HEK293 (cell line): ENCODE measurements around the gene BLVRA.

Source experiments
- CTCF ChIA-PET: fragments of 350-600 bp; formaldehyde crosslinking; extraction: SDS; loops from one replicate; lab custom pipeline; 2021; ENCODE audit warnings: antibody characterized with exemption; lab: Yijun Ruan, JAX
- POLR2A ChIA-PET: fragments of 300-600 bp; formaldehyde crosslinking; extraction: SDS; loops from one replicate; lab custom pipeline; 2020; ENCODE audit warnings: antibody characterized with exemption, inconsistent platforms; lab: Yijun Ruan, JAX
- H3K27ac ChIP-seq: fragments of 200-500 bp; sonication (Bioruptor generic); 2 replicates; pipeline ENCODE4 v1.5.1; 2014; ENCODE audit warnings: low read depth, low read length, control low read depth, inconsistent platforms; ENCODE audit errors: extremely low read depth
- H3K36me3 ChIP-seq, 2 experiments: fragments of 200-500 bp in 1 of 2; sonication (Bioruptor generic) in 1 of 2; 1 replicate in 1 of 2; 2 replicates in 1 of 2; pipeline ENCODE4 v1.5.1; 2014 to 2017; ENCODE audit warnings: inconsistent platforms in 2 of 2, low read length in 2 of 2; ENCODE audit not compliant: control insufficient read depth in 2 of 2, insufficient read depth in 1 of 2
- H3K4me1 ChIP-seq: fragments of 200-500 bp; sonication (Bioruptor generic); 2 replicates; pipeline ENCODE4 v1.5.1; 2014; ENCODE audit warnings: mild to moderate bottlenecking, low read length, inconsistent platforms; ENCODE audit not compliant: control insufficient read depth, insufficient read depth
- H3K4me3 ChIP-seq: 2 replicates; pipeline ENCODE4 v1.5.1; 2011; ENCODE audit warnings: low read depth, mild to moderate bottlenecking, control low read depth, low read length, moderate library complexity
- H3K9me3 ChIP-seq: fragments of 200-500 bp; sonication (Bioruptor generic); 2 replicates; pipeline ENCODE4 v1.5.1; 2014; ENCODE audit warnings: low read depth, low read length, inconsistent platforms; ENCODE audit not compliant: control insufficient read depth, insufficient read depth
- KLF16 ChIP-seq: fragments of 450-650 bp; formaldehyde crosslinking; IDR thresholded peaks from 2 replicates; pipeline ENCODE4 v1.5.1; 2017; ENCODE audit warnings: missing biosample characterization, missing genetic modification characterization
- KLF9 ChIP-seq: fragments of 450-650 bp; formaldehyde crosslinking; IDR thresholded peaks from 2 replicates; pipeline ENCODE4 v1.5.1; 2016; ENCODE audit warnings: missing biosample characterization, missing genetic modification characterization, low read depth
- RBAK ChIP-seq: fragments of 450-650 bp; formaldehyde crosslinking; IDR thresholded peaks from 2 replicates; pipeline ENCODE4 v1.5.1; 2016; ENCODE audit warnings: missing biosample characterization, missing genetic modification characterization
- SCRT2 ChIP-seq: fragments of 450-650 bp; formaldehyde crosslinking; IDR thresholded peaks from 2 replicates; pipeline ENCODE4 v1.5.1; 2016; ENCODE audit warnings: missing biosample characterization, missing genetic modification characterization
- ZBTB17 ChIP-seq: fragments of 450-650 bp; formaldehyde crosslinking; IDR thresholded peaks from 2 replicates; pipeline ENCODE4 v1.5.1; 2016; ENCODE audit warnings: missing biosample characterization, missing genetic modification characterization
- ZNF132 ChIP-seq: fragments of 450-650 bp; formaldehyde crosslinking; IDR thresholded peaks from 2 replicates; pipeline ENCODE4 v1.5.1; 2017; ENCODE audit warnings: missing biosample characterization, missing genetic modification characterization, borderline replicate concordance
- ZNF169 ChIP-seq: fragments of 450-650 bp; formaldehyde crosslinking; IDR thresholded peaks from 2 replicates; pipeline ENCODE4 v1.5.1; 2016; ENCODE audit warnings: missing biosample characterization, missing genetic modification characterization
- ZNF221 ChIP-seq: fragments of 450-650 bp; formaldehyde crosslinking; IDR thresholded peaks from 2 replicates; pipeline ENCODE4 v1.5.1; 2017; ENCODE audit warnings: missing biosample characterization, missing genetic modification characterization, borderline replicate concordance
- ZNF24 ChIP-seq: fragments of 450-650 bp; formaldehyde crosslinking; IDR thresholded peaks from 2 replicates; pipeline ENCODE4 v1.5.1; 2016; ENCODE audit warnings: missing biosample characterization, missing genetic modification characterization
- ZNF561 ChIP-seq: fragments of 450-650 bp; IDR thresholded peaks from 2 replicates; pipeline ENCODE4 v1.5.1; 2018; ENCODE audit warnings: missing biosample characterization, missing genetic modification characterization, borderline replicate concordance
- ZNF571 ChIP-seq: fragments of 450-650 bp; formaldehyde crosslinking; IDR thresholded peaks from 2 replicates; pipeline ENCODE4 v1.5.0; 2017; ENCODE audit warnings: missing biosample characterization, missing genetic modification characterization
- ZNF623 ChIP-seq: fragments of 450-650 bp; formaldehyde crosslinking; IDR thresholded peaks from 2 replicates; pipeline ENCODE4 v1.5.1; 2016; ENCODE audit warnings: missing biosample characterization, missing genetic modification characterization
- ZNF664 ChIP-seq: fragments of 450-650 bp; formaldehyde crosslinking; IDR thresholded peaks from 2 replicates; pipeline ENCODE4 v1.5.1; 2016; ENCODE audit warnings: missing biosample characterization, missing genetic modification characterization
- ZNF776 ChIP-seq: fragments of 450-650 bp; formaldehyde crosslinking; IDR thresholded peaks from 2 replicates; pipeline ENCODE4 v1.5.0; 2017; ENCODE audit warnings: missing biosample characterization, missing genetic modification characterization, borderline replicate concordance
- ZNF777 ChIP-seq: fragments of 450-650 bp; formaldehyde crosslinking; IDR thresholded peaks from 2 replicates; pipeline ENCODE4 v1.5.1; 2017; ENCODE audit warnings: missing biosample characterization, missing genetic modification characterization, borderline replicate concordance
- ZNF792 ChIP-seq: fragments of 450-650 bp; formaldehyde crosslinking; IDR thresholded peaks from 2 replicates; pipeline ENCODE4 v1.5.1; 2016; ENCODE audit warnings: missing biosample characterization, missing genetic modification characterization
- TF ChIP-seq, protein P1 (sequence below): fragments of 450-650 bp; formaldehyde crosslinking; IDR thresholded peaks from 2 replicates; pipeline ENCODE4 v1.5.1; 2016; ENCODE audit warnings: missing biosample characterization, missing genetic modification characterization
- TF ChIP-seq, protein P2 (sequence below): fragments of 450-650 bp; formaldehyde crosslinking; IDR thresholded peaks from 2 replicates; pipeline ENCODE4 v1.5.1; 2017; ENCODE audit warnings: missing biosample characterization, missing genetic modification characterization
- TF ChIP-seq, protein P3 (sequence below): fragments of 450-650 bp; formaldehyde crosslinking; IDR thresholded peaks from 2 replicates; pipeline ENCODE4 v1.5.1; 2016; ENCODE audit warnings: missing biosample characterization, missing genetic modification characterization
- TF ChIP-seq, protein P4 (sequence below): fragments of 450-650 bp; formaldehyde crosslinking; IDR thresholded peaks from 2 replicates; pipeline ENCODE4 v1.5.1; 2016; ENCODE audit warnings: missing biosample characterization, missing genetic modification characterization
- TF ChIP-seq, protein P5 (sequence below): fragments of 450-650 bp; formaldehyde crosslinking; IDR thresholded peaks from 2 replicates; pipeline ENCODE4 v1.5.1; 2016; ENCODE audit warnings: missing biosample characterization, missing genetic modification characterization

Gene BLVRA

DNA sequence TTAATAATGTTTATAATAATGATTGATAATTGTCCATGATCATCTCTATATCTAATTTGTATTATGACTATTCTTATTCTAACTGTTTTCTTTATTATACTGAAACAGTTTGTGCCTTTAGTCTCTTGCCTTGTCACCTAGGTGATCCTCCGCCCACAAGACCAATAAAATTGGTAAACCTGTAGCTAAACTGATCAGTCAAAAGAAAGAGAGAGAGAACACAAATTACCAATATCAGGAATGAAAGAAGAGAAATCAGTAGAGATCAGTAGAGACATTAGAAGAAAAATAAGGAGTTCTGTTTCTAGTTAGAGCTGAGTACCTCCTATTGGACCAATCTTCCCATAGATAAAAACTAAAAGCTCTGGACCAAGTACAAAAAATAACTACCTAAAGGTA, 23.1 kb upstream of the BLVRA start:
- no peaks in the 10 kb centered on the region for H3K36me3 ChIP-seq
- H3K27ac ChIP-seq = no peak overlapping the region
- TF ChIP-seq, protein P1, sequence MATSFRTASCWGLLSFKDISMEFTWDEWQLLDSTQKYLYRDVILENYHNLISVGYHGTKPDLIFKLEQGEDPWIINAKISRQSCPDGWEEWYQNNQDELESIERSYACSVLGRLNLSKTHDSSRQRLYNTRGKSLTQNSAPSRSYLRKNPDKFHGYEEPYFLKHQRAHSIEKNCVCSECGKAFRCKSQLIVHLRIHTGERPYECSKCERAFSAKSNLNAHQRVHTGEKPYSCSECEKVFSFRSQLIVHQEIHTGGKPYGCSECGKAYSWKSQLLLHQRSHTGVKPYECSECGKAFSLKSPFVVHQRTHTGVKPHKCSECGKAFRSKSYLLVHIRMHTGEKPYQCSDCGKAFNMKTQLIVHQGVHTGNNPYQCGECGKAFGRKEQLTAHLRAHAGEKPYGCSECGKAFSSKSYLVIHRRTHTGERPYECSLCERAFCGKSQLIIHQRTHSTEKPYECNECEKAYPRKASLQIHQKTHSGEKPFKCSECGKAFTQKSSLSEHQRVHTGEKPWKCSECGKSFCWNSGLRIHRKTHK = no peak
- TF ChIP-seq, protein P2, sequence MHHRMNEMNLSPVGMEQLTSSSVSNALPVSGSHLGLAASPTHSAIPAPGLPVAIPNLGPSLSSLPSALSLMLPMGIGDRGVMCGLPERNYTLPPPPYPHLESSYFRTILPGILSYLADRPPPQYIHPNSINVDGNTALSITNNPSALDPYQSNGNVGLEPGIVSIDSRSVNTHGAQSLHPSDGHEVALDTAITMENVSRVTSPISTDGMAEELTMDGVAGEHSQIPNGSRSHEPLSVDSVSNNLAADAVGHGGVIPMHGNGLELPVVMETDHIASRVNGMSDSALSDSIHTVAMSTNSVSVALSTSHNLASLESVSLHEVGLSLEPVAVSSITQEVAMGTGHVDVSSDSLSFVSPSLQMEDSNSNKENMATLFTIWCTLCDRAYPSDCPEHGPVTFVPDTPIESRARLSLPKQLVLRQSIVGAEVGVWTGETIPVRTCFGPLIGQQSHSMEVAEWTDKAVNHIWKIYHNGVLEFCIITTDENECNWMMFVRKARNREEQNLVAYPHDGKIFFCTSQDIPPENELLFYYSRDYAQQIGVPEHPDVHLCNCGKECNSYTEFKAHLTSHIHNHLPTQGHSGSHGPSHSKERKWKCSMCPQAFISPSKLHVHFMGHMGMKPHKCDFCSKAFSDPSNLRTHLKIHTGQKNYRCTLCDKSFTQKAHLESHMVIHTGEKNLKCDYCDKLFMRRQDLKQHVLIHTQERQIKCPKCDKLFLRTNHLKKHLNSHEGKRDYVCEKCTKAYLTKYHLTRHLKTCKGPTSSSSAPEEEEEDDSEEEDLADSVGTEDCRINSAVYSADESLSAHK (tag by site-specific recombination) = no peak
- TF ChIP-seq ZNF776 (tag by site-specific recombination) = no peak
- no peak for TF ChIP-seq ZBTB17
- TF ChIP-seq, protein P3, sequence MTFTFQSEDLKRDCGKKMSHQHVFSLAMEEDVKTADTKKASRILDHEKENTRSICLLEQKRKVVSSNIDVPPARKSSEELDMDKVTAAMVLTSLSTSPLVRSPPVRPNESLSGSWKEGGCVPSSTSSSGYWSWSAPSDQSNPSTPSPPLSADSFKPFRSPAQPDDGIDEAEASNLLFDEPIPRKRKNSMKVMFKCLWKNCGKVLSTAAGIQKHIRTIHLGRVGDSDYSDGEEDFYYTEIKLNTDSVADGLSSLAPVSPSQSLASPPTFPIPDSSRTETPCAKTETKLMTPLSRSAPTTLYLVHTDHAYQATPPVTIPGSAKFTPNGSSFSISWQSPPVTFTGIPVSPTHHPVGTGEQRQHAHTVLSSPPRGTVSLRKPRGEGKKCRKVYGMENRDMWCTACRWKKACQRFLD (tag by site-specific recombination) = no peak
- TF ChIP-seq ZNF132 = no peak
- ChIA-PET CTCF (interaction anchor here (0.6 to 1.8 kb wide), 5 partner anchors 14 to 612 kb away, joined by 3 to 8 read pairs (median 4); partner anchors contain the start of gene STK17A), POLR2A (interaction anchor here (1.0 to 2.1 kb wide), 2 partner anchors 23 to 153 kb away, joined by 3 to 8 read pairs; partner anchors contain the start of genes BLVRA and STK17A)
- H3K9me3 ChIP-seq = no peaks in the 10 kb centered on the region
- H3K4me3 ChIP-seq = no peak overlapping the region
- H3K4me1 ChIP-seq = no peaks in the 10 kb centered on the region

DNA sequence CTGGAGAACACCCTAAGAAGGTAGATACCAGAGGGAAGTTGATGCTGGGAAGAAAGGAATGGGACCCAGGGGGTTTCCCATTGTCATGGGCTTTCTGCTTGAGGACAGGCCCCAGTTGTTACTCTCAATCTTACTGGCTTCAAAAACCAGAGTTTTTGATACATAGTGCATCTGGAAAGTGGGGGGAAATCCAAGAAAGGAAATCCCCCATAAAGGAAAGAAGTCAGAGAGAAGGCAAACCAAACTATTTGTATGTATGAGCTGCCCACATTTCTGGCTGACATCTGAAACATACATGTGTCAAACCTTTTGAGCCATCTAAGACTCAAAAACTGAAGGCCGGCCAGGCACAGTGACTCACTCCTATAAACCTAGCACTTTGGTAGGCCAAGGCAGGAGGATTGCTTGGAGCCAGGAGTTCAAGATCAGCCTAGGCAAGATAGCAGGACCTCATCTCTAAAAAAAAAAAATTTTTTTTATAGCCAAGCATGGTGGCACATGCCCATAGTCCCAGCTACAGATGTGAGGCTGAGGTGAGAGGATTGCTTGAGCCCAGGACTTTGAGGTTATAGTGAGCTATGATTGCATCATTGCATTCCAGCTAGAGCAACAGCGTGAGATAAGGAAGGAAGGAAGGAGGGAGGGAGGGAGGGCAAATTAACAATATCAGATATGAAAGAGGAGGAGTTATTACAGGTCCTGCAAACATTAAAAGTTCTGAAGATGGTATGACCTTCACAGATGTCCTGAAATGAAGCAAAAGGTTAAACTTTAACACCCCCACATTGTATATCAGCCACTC, 22.5 kb upstream of the BLVRA start:
- Histone ChIP-seq H3K9me3 (no peaks in the 10 kb centered on the region), H3K4me1 (no peaks in the 10 kb centered on the region), H3K36me3 (no peaks in the 10 kb centered on the region), H3K4me3 (no peak overlapping the region), H3K27ac (no peak overlapping the region)
- ChIA-PET POLR2A (interaction anchor here (1.0 to 2.1 kb wide), 2 partner anchors 23 to 153 kb away, joined by 3 to 8 read pairs; partner anchors contain the start of genes BLVRA and STK17A), CTCF (interaction anchor here (0.5 to 1.8 kb wide), 7 partner anchors 9 to 612 kb away, joined by 3 to 8 read pairs (median 3); partner anchors contain the start of gene STK17A)
- TF ChIP-seq ZNF561 (tag by site-specific recombination) (no peak), ZNF792 (tag by site-specific recombination) (no peak), ZNF169 (tag by site-specific recombination) (no peak), KLF16 (tag by site-specific recombination) (no peak), KLF9 (tag by site-specific recombination) (no peak), ZNF623 (tag by site-specific recombination) (no peak), ZNF221 (no peak), ZNF571 (tag by site-specific recombination) (no peak), ZNF24 (tag by site-specific recombination) (no peak), ZNF777 (no peak), SCRT2 (tag by site-specific recombination) (peak; percentile 82), RBAK (tag by site-specific recombination) (no peak), ZNF664 (no peak), ZBTB17 (0 out of 2 replicates have a peak, but pooled peaks have one; percentile 21)
- TF ChIP-seq, protein P3 (tag by site-specific recombination) = no peak
- TF ChIP-seq, protein P4, sequence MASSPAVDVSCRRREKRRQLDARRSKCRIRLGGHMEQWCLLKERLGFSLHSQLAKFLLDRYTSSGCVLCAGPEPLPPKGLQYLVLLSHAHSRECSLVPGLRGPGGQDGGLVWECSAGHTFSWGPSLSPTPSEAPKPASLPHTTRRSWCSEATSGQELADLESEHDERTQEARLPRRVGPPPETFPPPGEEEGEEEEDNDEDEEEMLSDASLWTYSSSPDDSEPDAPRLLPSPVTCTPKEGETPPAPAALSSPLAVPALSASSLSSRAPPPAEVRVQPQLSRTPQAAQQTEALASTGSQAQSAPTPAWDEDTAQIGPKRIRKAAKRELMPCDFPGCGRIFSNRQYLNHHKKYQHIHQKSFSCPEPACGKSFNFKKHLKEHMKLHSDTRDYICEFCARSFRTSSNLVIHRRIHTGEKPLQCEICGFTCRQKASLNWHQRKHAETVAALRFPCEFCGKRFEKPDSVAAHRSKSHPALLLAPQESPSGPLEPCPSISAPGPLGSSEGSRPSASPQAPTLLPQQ = 0 out of 2 replicates have a peak, but pooled peaks have one; percentile 29
- TF ChIP-seq, protein P5, sequence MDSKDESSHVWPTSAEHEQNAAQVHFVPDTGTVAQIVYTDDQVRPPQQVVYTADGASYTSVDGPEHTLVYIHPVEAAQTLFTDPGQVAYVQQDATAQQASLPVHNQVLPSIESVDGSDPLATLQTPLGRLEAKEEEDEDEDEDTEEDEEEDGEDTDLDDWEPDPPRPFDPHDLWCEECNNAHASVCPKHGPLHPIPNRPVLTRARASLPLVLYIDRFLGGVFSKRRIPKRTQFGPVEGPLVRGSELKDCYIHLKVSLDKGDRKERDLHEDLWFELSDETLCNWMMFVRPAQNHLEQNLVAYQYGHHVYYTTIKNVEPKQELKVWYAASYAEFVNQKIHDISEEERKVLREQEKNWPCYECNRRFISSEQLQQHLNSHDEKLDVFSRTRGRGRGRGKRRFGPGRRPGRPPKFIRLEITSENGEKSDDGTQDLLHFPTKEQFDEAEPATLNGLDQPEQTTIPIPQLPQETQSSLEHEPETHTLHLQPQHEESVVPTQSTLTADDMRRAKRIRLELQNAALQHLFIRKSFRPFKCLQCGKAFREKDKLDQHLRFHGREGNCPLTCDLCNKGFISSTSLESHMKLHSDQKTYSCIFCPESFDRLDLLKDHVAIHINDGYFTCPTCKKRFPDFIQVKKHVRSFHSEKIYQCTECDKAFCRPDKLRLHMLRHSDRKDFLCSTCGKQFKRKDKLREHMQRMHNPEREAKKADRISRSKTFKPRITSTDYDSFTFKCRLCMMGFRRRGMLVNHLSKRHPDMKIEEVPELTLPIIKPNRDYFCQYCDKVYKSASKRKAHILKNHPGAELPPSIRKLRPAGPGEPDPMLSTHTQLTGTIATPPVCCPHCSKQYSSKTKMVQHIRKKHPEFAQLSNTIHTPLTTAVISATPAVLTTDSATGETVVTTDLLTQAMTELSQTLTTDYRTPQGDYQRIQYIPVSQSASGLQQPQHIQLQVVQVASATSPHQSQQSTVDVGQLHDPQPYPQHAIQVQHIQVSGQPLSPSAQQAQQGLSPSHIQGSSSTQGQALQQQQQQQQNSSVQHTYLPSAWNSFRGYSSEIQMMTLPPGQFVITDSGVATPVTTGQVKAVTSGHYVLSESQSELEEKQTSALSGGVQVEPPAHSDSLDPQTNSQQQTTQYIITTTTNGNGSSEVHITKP = peak; percentile 80
